Amniotic stem cell (primary cell): ENCODE results near the gene MFGE8.
"Not testable (repeated sequence)": the region's sequence is repeated elsewhere in the genome, so short reads cannot be mapped to it uniquely, and the experiment has no call there.

Source experiments
- DNase-seq: peaks from one replicate; lab custom pipeline; 2025; lab: John Stamatoyannopoulos, UW

Gene MFGE8, protein sequence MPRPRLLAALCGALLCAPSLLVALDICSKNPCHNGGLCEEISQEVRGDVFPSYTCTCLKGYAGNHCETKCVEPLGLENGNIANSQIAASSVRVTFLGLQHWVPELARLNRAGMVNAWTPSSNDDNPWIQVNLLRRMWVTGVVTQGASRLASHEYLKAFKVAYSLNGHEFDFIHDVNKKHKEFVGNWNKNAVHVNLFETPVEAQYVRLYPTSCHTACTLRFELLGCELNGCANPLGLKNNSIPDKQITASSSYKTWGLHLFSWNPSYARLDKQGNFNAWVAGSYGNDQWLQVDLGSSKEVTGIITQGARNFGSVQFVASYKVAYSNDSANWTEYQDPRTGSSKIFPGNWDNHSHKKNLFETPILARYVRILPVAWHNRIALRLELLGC

DNA sequence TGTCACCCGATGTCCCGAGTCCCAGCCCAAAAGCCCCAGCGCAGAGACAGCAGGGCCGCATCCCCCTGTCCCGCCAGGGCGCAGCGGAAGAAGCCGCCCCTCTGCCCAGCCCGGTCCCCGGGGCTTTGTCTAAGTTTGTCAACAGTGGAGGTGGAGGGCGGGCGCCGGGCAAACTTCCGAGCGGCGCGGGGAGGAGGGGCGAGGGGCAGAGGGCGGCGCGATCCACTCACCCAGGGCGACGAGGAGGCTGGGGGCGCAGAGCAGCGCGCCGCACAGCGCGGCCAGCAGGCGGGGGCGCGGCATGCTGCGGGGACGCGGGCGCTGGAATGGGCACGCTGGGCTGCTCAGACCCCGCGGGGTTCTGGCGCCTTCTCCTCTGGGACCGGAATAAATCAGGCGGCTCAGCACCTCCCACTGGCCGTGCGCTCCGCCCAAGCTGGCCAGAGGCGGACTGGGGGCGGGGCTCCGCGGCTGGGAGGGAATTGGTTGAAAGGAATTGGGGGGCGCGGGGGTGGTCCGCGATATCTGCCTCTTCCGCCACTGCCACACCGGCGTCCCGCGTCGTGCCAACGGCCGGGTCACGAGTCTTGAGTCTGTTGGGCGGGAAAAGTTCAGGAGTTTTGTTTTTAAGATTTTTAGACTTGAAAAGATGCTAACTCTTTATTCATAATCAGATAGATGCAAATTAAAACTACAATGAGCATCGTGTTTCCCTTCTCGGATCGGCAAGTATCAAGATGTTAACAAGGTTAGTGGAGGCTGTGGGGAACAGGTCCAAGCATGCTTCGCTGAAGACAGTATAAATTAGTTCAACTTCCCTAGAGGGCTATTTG lies at the start of gene MFGE8:
Gene MFGE8 (minus strand): TSS at position 363 of the 833 bp plus-strand sequence. CDS start 60 bp downstream, at position 303.
- peak; percentile 63 for DNase-seq

DNA sequence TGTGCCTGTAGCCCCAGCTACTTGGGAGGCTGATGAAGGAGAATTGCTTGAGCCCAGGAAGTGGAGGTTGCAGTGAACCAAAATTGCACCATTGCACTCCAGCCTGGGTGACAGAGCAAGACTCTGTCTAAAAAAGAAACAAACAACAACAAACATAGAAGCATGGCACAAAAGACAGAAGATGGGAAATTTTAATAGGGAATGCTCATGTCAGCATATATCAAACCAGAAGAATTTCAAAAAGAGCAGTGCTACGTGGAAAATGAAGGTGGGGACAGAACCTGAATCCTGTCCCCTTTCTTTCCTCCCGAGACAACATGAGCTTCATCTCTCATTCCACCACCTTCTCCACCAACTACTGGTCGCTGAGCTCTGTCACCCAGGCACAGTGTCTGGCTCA lies 46.3 kb upstream of the MFGE8 start:
- no peak for DNase-seq

DNA sequence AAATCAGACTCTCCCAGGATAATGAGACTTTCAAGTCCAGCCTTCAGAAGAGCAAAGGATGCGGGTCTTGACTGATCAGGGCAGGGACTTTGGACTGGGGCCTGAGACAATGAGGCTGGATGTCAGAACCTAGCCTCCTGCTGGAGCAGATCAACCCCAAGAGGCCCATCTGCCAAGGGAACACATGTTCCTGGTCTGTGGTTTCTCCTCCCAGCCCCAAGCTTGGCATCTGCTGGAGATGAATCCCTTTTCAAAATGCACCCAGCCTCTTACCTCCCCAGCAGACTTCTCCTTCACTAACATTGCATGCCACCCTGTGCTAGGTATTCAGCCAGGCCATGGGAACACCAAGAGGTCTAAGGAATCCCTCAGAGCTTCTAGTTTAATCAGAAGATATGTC lies 43.7 kb upstream of the MFGE8 start:
- no peak for DNase-seq

DNA sequence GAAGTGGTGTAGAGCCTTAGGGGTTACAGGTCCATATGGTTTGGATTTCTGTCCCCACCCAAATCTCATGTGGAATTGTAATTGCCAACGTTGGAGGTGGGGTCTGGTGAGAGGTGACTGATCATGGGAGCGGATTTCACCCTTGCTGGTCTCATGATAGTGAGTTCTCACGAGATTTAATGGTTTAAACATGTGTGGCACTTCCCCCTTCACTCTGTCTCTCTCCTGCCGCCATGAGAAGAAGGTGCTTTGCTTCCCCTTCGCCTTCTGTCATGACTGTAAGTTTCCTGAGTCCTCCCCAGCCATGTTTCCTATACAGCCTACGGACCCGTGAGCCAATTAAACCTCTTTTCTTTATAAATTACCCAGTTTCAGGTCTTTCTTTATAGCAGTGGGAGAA lies 43.1 kb upstream of the MFGE8 start:
- no peak for DNase-seq

DNA sequence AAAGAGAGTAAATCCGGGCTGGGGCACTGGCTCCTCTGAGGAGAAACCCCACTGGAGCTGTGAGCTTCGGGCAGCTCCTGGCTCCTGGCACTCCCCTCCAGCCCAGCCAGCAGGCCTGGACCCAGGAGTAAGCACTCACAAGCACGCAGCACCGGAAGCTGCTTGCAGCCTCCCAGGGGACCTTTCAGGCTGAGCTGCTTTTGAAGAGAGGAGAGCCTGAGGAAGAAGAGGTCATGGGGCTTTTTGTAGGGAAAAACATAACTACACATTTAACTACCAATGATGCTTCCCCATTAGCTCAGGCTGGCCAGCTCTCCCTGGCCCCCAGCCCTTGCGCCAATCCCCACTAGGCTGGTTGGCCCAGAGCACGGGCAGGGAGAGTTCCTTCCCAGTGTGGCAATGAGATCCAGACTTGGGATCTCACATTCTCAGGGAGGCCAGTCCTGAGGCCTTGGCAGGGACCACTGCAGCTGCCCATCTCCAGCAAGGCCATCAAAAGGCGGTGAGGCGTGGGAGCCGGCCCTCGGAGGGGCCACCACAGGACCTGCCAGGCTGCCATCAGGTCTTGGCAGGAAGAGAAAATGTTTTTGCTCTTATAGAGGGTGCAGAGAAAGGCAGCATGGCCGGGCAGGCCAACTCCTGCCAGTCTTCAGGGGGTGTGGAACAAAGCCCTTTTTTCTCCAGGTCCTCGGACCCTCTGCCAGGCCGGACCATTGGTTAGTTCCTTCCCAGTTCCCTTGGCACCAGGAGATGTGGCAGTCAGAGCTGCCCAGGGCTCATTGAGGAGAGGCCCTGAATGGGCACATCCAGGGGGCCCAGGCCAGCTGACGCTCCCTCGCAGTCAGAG lies 41.5 kb upstream of the MFGE8 start:
- DNase-seq = no peak

DNA sequence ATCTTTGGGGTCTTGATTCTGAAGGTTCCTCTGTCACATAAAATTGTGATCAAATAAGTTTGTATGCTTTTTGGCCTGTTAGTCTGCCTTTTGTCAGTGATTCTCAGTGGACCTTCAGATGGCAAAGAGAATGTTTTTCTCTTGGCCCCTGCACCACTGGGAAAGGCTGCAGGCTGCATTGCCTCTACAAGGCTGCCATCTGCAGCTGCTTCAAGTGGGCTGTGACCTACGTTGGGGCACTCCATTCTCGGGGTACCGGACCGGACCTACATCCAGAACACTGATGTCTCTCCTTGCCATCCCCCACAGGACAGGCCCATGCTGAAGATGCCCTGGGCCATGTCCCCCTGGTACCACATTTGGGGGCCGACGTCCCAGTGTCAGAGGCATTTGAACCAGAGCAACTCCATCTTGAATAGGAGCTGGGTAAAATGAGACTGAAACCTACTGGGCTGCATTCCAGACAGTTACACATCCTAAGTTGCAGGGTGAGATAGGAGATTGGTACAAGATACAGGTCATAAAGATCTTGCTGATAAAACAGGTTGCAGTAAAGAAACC lies 37.5 kb upstream of the MFGE8 start:
- DNase-seq = no peak

DNA sequence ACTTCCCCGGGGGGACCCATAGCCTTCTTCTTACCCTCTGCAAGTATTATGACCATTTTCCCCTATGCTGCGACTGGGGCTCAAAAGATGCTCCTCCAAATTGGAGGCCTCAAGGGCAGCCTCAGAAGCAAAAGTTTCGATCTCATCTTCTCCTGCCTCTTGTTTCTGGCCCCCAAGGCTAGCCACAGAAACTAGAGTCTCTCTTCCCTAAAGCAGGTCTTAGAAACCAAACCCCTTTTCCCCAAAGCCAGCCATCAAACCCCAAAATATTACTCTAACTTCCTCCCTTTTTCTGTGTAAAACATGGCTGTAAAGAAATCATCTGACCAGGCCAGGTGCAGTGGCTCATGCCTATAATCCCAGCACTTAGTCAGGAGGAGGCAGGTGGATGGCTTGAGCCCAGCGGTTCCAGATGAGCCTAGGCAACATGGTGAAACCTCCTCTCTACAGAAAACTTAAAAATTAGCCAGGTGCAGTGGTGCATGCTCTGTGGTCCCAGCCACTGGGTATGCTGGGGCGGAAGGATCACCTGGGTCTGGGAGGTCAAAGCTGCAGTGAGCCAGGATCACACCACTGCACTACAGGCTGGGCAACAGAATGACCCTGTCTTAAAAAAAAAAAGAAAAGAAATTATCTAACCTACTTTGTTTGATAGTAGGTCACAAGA lies 36.7 kb upstream of the MFGE8 start:
- DNase-seq = no peak

DNA sequence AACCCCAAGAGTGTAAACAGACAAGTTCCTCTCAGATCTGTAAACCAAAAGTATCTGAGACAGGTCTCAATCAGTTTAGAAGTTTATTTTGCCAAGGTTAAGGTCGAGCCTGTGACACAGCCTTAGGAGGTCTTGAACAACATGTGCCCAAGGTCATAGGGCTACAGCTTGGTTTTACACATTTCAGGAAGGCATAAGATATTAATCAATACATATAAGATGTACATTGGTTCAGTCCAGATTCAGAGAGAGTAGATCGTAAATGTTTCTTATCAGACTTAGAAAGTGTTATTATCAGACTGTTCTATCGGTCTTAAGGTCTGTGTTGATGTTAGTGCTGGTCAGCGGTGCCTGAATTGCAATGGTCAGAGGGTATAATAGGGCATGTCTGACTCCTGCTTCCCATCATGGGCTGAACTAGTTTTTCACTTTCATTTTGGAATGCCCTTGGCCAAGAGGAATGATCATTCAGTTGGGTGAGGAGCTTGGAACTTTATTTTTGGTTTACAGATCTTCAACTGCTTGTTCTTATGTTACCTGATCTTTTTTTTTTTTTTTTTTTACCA lies 27.0 kb upstream of the MFGE8 start:
- no peak for DNase-seq

DNA sequence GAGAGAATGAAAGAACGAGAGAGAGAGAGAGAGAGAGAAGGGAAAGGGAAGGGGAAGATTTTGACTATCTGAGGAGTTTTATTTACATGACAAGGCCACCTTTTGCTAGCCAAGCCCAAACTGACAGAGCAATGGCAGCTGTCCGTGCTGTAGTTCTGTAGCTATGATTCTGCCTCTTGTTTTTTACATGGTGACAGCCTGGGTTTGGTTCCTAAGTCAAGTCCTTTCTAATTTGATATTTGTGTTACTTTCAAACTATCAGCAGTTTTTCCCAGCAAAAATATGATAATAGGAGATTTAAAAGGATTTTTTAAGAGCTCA lies 26.3 kb upstream of the MFGE8 start:
- no peak for DNase-seq

DNA sequence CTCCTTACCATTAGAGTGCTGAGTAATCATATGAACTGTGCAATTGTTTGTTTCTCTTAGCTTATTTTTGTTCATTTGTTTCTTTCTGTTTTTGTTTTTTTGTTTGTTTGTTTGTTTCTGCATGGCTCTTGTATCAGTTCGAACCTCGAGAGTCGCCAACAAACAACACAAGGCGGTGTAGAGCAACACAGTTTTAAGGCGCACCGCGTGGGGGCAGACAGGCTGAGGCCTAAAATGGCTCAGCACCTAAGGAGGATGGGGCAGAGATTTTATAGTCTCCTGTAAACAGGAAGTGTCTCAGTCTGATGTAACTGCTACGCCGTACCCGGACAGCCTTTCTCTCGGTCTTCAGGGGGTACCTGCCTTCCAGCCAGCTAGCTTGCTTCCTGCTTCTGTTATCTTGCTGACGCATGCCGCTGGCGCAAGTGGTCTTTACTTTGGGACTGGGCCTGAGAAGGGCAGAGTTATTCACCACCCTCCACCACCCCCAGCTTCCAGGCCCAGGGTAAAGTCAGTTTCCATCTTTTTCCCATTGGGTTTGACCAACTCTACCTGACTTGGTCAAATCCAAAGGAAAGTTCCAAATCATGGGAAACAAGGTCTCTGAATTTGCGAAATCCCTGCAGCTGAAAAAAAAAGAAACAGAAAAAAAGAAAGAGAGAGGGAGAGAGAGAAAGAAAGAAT lies 25.8 kb upstream of the MFGE8 start:
- no peak for DNase-seq

DNA sequence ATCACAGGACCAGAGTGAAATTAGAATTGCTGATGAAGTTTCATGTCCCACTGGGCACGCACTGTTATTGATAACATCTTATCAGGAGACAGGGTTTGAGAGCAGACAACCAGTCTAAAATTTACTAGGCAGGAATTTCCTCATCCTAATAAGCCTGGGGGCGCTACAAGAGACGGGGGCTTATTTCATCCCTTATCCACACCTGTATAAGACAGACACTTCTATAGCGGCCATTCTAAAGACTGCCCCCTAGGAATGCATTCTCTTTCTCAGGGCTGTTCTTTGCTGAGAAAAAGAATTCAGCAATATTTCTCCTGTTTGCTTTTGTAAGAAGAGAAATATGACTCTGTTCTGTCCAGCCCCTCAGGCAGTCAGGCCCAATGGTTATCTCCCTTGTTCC lies 21.3 kb upstream of the MFGE8 start:
- DNase-seq = not testable (repeated sequence)

DNA sequence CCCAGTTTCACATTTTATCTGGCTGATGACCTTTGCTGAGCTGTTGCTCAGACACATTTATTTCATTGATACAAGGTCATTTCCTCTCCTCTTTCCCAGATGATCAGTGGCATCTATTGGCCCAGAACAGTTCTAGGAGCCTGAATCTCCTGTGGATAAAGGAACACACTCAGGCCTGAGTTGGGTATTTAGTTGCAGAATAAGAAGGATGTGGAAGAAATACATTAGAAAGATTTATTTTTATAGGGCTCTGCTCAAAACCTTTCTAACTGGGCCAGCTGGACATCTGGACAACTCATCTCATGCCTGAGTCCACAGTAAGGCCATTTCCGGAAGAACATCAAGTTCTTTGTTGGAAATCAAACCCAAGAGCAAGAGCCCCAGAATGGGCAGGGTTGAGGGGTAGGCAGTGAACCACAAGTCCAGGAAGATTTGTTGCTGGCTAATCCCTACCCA lies 19.7 kb upstream of the MFGE8 start:
- DNase-seq = no peak

DNA sequence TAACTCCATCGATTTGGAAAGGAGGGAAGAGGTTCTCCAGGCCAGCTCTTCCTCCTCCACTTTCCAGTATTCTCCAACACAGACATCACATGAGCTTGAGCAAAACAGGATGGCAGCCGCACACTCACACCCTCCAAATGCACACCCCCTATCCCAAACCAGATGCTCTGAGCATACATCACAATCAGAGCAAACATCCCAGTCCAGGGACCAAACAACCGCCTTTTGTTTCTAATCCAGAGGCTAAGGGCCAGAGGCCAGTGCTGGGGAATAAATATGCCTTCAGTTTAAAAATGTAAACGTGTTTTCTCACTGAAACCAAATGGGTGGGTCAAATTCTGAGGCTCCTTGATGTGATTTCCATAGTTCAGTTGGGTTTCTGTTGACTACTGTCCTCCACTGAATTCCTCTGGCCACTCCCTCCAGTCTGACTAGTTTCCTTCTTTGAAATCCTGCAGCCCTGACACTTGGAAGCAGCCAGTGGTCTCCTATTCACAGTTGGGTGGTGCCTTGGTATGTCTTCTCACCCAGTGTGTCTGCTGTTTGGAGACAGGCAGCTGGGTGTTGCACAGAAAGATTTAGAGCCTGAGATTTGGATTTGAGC lies 19.2 kb upstream of the MFGE8 start:
- no peak for DNase-seq

DNA sequence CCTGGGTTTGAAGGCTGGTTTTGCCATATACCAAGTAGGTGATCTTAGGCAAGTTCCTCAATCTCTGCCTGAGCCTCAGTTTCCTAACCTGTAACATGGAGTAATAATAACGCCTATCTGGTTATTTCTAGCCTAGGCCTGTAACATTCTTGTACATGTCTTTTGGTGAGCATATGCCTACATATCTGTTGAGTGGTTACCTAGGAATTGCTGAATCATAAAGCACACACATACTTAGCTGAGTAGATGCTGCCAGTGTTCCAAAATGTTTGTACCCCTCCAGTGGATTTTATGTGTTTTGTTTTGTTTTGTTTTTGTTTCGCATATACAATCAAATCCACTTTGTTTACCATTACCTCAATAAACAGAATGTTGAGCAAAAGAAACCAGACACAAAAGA lies 17.4 kb upstream of the MFGE8 start:
- DNase-seq = no peak

DNA sequence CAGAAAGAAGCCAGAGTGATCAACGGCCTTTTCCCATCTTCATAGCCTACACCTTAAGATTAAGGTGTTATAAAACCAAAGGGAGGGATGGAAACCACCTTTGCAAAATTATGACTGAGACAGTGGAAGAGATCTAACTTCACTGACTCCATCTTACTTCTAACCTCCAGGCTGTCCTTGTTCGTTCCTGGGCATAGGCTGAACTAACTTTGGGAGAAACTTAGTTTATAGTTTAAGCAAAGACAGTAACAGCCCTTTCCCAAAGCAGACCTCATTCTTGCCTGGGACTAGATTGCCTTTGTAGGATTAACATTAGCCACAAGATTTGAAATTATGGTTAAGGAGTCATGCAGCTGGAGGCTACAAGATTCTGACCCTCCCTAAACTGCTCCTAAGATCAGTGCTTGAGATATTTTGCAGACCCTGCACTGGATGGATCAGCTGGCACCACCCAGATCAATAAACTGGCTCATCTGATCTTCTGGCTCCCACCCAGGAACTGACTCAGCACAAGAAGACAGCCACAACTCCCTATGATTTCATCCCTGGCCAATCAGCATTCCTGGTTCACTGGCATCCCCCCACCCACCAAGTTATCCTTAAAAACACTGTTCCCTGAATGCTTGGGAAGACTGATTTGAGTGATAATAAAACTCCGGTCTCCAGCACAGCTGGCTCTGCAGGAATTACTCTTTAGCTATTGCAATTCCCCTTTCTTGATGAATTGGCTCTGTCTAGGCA lies 16.3 kb upstream of the MFGE8 start:
- DNase-seq = not testable (repeated sequence)

DNA sequence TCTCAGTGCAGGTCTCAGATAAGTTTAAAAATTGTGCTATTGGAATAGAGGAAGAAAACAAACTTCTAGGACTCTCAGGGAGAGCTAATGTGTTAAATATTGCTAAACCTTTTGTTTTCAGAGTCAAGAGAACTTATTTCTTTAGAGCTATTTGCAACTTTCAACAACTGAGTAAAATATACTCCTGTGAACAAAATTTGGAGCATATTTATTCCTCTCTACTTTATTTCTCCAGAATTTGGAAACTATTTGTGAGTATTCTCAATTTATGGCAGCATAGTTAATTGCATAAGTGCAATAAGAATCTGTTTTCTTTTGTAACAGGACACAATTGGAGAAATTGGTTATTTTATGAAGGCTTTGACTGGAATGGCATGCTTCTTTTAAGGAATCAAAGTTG lies 15.0 kb upstream of the MFGE8 start:
- not testable (repeated sequence) for DNase-seq

DNA sequence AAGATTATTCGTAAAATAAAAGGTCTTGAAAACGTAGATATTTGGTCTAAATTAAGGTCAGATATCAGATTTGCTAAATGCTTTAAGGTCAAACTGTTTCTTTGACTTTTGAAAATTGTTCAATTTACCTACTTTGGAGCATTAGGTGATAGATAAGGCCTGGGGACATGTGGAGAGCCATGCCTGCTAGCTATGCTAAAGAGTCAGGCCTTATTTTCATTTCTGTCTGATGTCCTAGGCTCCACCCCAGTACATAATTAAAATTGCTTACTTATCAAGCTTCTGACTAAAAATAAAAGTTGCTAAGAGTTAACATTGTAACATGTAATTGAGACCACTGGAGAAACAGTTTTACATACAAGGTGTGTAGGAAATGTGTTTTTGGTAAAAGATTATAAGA lies 12.5 kb upstream of the MFGE8 start:
- DNase-seq = not testable (repeated sequence)

DNA sequence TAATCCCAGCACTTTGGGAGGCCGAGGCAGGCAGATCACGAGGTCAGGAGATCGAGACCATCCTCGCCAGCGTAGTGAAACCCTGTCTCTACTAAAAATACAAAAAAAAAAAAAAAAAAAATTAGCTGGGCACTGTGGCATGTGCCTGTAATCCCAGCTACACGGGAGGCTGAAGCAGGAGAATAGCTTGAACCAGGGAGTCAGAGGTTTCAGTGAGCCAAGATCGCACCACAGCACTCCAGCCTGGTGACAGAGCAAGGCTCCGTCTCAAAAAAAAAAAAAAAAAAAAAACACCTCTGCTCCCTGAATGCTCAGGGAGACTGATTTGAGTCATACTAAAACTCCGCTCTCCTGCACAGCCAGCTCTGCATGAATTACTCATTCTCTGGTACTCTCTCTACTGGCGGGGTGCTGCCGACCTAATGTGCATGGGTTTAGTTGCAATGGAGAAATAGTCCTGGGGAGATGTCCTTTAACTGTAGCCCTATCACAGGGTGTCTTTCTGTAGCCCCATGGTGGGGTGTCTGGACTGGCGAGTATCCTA lies 7.8 kb upstream of the MFGE8 start:
- peak; percentile 65 for DNase-seq
